HUES64 (cell line): ENCODE data around the gene DLGAP1.

Experiments used
- H3K27ac ChIP-seq: 2 replicates; pipeline ENCODE4 v1.7.0; 2013; ENCODE audit warnings: low read depth, low read length, inconsistent platforms
- H3K27me3 ChIP-seq: 2 replicates; pipeline ENCODE4 v1.6.1; 2013; ENCODE audit warnings: mild to moderate bottlenecking, low read length; ENCODE audit not compliant: insufficient read depth
- H3K36me3 ChIP-seq: 2 replicates; pipeline ENCODE4 v1.6.1; 2013; ENCODE audit warnings: mild to moderate bottlenecking, low read length; ENCODE audit not compliant: insufficient read depth
- H3K4me1 ChIP-seq: 2 replicates; pipeline ENCODE4 v1.6.1; 2013; ENCODE audit warnings: mild to moderate bottlenecking, low read length, moderate library complexity; ENCODE audit not compliant: insufficient read depth
- H3K4me3 ChIP-seq: 2 replicates; pipeline ENCODE4 v1.5.1; 2013; ENCODE audit warnings: mild to moderate bottlenecking, low read length, moderate library complexity
- H3K9ac ChIP-seq: 2 replicates; pipeline ENCODE4 v1.6.1; 2013; ENCODE audit warnings: mild to moderate bottlenecking, low read depth, low read length
- H3K9me3 ChIP-seq: 2 replicates; pipeline ENCODE4 v1.6.1; 2013; ENCODE audit warnings: low read depth, low read length; ENCODE audit not compliant: insufficient read depth
- WGBS: fragments of 150-250, 120-280 bp; methylation state at CpG from one replicate; pipeline ENCODE4 v1.1.7; 2013; ENCODE audit warnings: missing lambda C conversion rate; 5-methylcytosine and 5-hydroxymethylcytosine counted together

DLGAP1 gene

DNA sequence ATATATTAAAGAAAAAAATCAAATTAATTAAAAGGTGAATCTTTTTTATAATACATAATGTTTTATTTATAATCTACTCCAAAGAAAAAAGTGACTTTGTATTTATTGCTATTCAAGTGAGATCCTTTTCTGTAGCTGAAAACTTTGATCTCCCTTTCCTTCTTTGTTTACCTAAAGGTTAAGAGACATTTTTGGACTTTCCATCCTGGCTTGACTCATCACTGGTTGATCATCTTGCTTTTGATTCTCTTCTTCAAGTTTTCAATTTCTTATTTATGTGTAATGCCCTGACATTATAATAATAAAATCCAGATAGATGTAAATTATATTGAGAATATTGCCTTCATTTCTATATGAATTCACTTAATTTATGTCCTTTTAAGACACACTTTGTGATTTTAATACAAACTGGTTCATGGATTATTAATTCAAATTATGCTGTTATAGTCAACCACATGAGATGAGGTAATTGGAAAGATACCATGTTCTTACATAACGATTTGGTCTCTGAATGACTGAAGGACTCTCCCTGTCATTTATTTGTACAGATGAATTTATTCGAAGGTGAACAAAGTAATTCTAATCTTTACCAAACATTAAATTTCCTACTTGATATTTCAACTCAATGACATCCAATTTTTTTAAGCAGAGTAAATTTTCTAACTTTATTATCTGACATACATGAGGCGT lies 820.7 kb downstream of the DLGAP1 start:
- H3K36me3 ChIP-seq, result no peaks in the 10 kb centered on the region
- WGBS, result 93% methylated on average over 2 of the region's 3 CpGs
- no peaks in the 10 kb centered on the region for H3K27me3 ChIP-seq
- no peak overlapping the region for H3K9ac ChIP-seq
- H3K4me3 ChIP-seq, result no peak overlapping the region
- no peaks in the 10 kb centered on the region for H3K4me1 ChIP-seq
- H3K9me3 ChIP-seq, result no peaks in the 10 kb centered on the region
- no peak overlapping the region for H3K27ac ChIP-seq

DNA sequence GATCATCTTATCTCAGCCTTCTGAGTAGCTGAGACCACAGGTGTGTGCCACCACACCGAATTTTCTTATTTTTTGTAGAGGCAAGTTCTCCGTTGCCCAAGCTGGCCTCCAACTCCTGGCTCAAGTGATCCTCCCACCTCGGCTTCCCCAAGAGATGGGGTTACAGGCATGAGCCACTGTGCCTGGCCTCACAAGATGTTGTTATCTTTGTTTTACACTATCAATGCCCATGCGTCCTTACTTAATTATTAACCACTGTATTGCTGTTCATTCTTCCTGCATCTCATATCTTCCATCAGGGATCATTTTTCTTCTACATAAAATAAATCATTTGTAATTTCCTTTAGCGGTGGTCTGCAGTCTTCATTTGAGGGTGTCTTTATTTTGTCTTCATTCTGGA lies 823.2 kb downstream of the DLGAP1 start:
- Histone ChIP-seq H3K4me1 (no peaks in the 10 kb centered on the region), H3K36me3 (no peaks in the 10 kb centered on the region), H3K4me3 (no peak overlapping the region), H3K27me3 (no peaks in the 10 kb centered on the region), H3K27ac (no peak overlapping the region), H3K9me3 (no peaks in the 10 kb centered on the region), H3K9ac (no peak overlapping the region)
- 96% methylated on average over 5 of the region's 5 CpGs for WGBS

DNA sequence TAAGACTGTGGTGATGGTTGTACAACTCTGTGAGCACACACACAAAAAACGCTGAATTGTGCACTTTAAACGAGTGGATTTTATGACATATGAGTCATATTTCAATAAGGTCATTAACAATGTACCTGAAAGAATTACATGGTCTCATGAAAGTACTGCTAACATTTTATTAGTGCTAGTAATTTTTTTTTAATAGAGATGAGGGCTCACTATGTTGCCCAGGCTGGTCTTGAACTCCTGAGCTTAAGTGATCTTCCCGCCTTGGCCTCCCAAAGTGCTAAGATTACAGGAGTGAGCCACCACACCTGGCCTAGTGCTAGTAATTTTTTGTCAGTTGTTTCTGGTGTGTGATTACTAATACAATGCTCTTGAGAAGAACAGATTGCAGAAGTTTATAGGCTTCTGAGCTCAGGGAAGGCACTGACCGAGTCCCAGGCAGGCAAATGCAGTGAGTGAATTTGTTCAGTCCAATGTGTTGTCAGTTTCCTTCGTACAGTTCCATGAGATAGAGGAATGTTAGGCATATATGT lies 828.1 kb downstream of the DLGAP1 start:
- Histone ChIP-seq H3K4me1 (peaks cover 22% of the 10 kb centered on the region), H3K9ac (no peak overlapping the region), H3K9me3 (no peaks in the 10 kb centered on the region), H3K27me3 (no peaks in the 10 kb centered on the region), H3K4me3 (no peak overlapping the region), H3K36me3 (no peaks in the 10 kb centered on the region), H3K27ac (no peak overlapping the region)
- WGBS, result 94% methylated on average over 5 of the region's 5 CpGs

DNA sequence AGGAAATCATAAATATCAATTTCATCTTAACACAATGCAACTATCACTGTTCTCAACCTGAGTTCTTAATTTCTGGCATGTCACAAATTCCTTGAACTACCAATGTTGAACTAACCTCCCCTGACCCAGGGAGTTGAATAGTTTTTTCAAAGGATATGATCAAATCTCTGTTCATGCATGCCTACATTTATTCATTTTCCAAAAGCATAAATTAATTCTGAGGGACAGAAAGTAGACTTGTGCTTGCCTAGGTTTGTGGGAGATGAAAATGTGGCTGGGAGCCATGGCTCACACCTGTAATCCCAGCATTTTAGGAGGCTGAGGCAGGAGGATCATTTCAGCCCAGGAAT lies 829.4 kb downstream of the DLGAP1 start:
- peak overlapping the region; percentile 89; the same call in 1 of the 2 replicates for H3K27ac ChIP-seq
- no peaks in the 10 kb centered on the region for H3K9me3 ChIP-seq
- no peaks in the 10 kb centered on the region for H3K27me3 ChIP-seq
- peaks cover 22% of the 10 kb centered on the region for H3K4me1 ChIP-seq
- no peaks in the 10 kb centered on the region for H3K36me3 ChIP-seq
- no peak overlapping the region for H3K4me3 ChIP-seq
- peak overlapping the region; percentile 68; the same call in 1 of the 2 replicates for H3K9ac ChIP-seq

DNA sequence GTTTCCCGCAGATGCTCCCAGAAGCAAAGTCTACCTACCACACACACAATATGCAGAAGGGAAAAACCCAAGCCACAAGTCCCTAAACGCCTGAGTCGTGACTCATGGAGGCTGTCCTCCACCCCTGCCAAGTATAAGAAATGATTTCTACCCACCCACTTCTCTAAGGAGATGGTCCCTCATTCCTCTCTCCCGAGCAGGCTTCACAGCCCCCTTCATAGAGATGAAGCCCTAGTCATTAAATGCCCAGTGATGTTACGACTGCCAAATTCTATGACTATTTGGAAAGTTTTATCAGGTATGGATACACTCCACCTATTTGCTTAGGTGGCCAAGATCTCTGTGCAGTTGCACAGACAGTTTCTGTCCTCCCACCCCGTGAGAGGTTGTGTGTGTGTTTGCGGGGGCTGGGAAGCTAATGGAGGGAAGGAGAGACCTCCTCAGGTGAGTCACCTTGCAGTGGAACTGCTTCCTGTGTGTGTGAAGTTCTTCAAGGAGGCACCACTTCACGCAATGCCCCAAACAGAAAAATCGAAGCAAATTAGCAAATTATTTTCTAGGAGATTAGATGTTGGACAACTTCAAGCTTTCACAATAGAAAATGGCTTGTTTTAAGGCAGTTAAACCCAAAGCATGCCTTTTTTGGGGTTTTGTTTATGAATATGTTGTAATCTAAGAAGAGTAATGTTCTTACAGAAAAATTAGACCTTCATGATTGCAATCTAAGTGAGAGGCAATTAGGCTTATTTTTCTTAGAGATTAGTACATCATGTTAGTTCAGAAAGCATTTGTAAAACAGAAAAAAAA lies 830.0 kb downstream of the DLGAP1 start:
- Histone ChIP-seq H3K4me1 (peaks cover 22% of the 10 kb centered on the region), H3K27ac (peak overlapping the region; percentile 89), H3K27me3 (no peaks in the 10 kb centered on the region), H3K36me3 (no peaks in the 10 kb centered on the region), H3K9ac (peak overlapping the region; percentile 68; the same call in 1 of the 2 replicates), H3K4me3 (no peak overlapping the region; the same call in 1 of the 2 replicates), H3K9me3 (no peaks in the 10 kb centered on the region)
- 60% methylated on average over 9 of the region's 9 CpGs for WGBS

DNA sequence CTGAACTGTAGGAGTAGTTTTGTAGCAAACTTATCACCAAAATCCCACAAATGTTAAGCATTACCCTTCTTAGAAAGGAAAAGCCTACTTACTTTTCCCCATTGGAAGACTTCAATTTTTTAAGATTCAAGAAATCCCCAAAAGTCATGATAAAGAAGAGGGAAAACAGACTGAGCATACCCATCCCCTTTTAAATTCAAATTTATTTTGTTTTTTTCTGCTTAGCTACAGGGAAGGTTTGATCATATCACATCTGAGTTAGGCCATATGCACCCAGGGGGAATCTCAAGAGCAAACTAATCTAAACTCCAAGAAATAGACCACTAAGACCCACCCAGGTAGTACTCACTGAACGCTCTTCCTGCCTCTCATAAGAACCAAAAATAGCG lies 830.6 kb downstream of the DLGAP1 start:
- H3K9me3 ChIP-seq, result no peaks in the 10 kb centered on the region
- H3K27me3 ChIP-seq, result no peaks in the 10 kb centered on the region
- H3K4me3 ChIP-seq, result no peak overlapping the region; the same call in 1 of the 2 replicates
- peak overlapping the region; percentile 68; the same call in 1 of the 2 replicates for H3K9ac ChIP-seq
- H3K4me1 ChIP-seq, result peaks cover 22% of the 10 kb centered on the region
- H3K36me3 ChIP-seq, result no peaks in the 10 kb centered on the region
- H3K27ac ChIP-seq, result peak overlapping the region; percentile 89
- 38% methylated on average over 2 of the region's 2 CpGs for WGBS

DNA sequence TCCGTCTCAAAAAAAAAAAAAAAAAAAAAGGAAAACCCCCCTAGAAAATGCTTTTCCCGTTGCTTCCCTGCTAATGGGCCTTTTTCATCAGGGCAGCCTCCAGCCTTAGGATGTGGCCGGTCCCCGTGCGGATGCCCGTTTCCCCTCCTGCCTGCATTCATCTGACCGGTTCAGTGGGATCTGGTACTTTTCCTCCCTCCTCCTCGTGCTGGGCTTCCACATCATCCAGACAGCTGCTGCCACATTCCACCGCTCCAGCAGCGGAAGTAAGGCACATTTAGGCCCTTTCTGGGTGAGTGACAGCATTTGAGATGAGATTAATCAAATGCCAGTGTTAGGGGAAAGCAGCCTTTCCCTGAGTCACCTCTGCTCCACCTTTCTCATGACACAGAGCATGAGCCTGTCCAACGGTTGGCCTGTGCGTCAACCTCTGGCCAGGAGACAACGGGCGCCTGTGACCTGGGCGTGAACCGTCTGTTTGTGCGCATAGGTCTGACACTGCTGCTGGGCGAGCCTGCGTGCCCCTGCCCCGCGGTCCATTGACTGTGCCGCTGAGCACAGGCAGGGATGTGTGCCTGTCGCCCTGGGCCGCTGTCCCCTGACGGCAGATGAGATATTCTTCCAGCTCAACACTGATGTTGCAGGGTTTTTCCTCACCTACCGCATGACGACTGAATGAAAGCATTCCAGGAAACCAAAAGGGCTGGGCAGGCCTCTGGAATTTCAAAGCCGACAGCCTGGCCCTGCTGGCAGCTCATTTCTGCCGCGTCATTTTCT lies 831.1 kb downstream of the DLGAP1 start:
- Histone ChIP-seq H3K9ac (peak overlapping the region; percentile 68; the same call in 1 of the 2 replicates), H3K9me3 (no peaks in the 10 kb centered on the region), H3K27ac (peak overlapping the region; percentile 89), H3K4me3 (no peak overlapping the region; the same call in 1 of the 2 replicates), H3K36me3 (no peaks in the 10 kb centered on the region), H3K27me3 (no peaks in the 10 kb centered on the region), H3K4me1 (peaks cover 22% of the 10 kb centered on the region)
- 30% methylated on average over 30 of the region's 30 CpGs for WGBS

DNA sequence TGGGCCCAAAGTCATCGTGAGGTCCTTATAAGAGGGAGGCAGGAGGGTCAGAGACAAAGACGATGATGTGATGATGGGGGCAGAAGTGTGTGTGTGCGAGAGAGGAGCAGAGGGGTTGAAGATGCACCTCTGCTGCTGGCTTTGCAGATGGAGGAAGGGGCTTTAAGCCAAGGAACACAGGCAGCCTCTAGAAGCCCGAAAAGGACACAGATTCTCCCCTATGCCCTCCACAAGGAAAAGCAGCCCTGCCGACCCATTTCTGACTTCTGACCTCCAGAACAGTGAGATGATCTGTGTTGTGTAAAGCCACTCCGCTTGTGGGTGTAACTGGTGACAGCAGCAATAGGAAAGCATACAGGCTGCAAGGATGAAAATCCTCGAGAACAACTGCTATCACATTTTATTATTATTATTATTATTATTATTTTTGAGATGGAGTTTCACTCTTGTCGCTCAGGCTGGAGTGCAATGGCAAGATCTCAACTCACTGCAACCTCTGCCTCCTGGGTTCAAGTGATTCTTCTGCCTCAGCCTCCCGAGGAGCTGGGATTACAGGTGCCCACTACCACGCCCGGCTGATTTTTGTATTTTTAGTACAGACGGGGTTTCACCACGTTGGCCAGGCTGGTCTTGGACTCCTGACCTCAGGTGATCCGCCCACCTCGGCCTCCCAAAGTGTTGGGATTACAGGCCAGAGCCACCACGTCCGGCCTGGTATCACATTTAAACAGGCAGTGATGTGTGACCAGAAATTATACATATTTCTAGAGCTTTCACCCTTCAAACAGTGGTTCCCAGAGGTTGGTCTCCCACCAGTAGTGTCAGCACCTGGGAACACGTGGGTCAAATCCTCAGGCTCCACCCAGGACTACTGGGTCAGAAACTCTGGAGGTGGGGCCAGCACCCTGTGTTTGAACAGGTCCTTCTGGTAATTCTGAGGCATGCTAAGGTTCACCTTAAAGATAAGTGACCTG lies 834.7 kb downstream of the DLGAP1 start:
- H3K4me3 ChIP-seq, result no peak overlapping the region
- WGBS, result 94% methylated on average over 17 of the region's 18 CpGs
- H3K9ac ChIP-seq, result no peak overlapping the region
- no peaks in the 10 kb centered on the region for H3K27me3 ChIP-seq
- H3K4me1 ChIP-seq, result peaks cover 25% of the 10 kb centered on the region
- H3K27ac ChIP-seq, result no peak overlapping the region
- H3K36me3 ChIP-seq, result no peaks in the 10 kb centered on the region
- H3K9me3 ChIP-seq, result no peaks in the 10 kb centered on the region

DNA sequence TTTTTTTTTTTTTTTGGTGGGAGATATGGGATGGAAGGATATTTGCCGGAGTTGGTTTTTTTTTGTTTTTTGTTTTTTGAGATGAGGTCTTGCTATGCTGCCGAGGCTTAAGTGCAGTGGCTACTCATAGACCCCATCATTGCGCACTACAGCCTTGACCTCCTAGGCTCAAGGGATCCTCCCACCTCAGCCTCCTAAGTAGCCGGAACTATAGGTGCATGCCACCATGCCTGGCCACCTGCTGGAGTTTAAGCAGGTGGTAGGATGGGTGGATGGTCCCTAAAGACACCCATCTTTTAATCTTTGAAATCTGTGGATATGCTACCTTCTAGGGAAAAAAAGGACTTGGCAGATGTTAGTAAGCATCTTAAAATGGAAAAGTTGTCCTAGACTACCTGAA lies 835.4 kb downstream of the DLGAP1 start:
- Histone ChIP-seq H3K4me1 (peaks cover 22% of the 10 kb centered on the region), H3K4me3 (no peak overlapping the region), H3K9me3 (no peaks in the 10 kb centered on the region), H3K36me3 (no peaks in the 10 kb centered on the region), H3K9ac (no peak overlapping the region), H3K27ac (no peak overlapping the region), H3K27me3 (no peaks in the 10 kb centered on the region)
- 97% methylated on average over 4 of the region's 4 CpGs for WGBS

DNA sequence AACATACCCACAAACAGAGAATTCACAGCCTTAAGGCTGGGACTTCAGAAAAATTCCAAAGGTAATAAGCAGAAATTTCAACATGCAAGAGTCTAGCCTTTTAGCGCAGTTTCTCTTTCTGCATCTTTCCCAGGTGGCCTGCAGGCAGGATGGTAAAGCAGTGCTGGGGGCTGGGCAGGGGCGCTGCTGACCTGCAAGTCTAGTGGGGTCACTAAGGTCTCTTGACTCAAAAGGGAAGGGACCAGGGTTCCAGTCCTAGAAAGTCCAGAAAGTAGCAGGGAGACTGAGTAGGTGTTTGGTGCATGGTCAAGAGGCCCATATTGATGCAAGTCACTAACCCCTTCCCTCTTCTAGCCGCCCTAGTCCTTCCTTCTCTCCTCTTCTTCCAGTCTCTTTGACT lies 835.9 kb downstream of the DLGAP1 start:
- no peaks in the 10 kb centered on the region for H3K27me3 ChIP-seq
- WGBS, result 87% methylated on average over 3 of the region's 3 CpGs
- no peaks in the 10 kb centered on the region for H3K36me3 ChIP-seq

More for the DNA sequence above, 835.9 kb downstream of the DLGAP1 start:
- Histone ChIP-seq H3K27ac (no peak overlapping the region), H3K4me1 (peaks cover 18% of the 10 kb centered on the region), H3K9ac (no peak overlapping the region), H3K4me3 (no peak overlapping the region), H3K9me3 (no peaks in the 10 kb centered on the region)
